ENCODE data around the gene DNAH14.
"Not testable (repeated sequence)": the region's sequence is repeated elsewhere in the genome, so short reads cannot be mapped to it uniquely, and the experiment has no call there.

The DNAH14 gene

GRCh38 chr1:224922404-224923164 lies 6.9 kb upstream of the DNAH14 start:
- DNase-seq: peak; percentile 34

- DNase-seq: no peak
These were observed 5.7 kb upstream of the DNAH14 start for GRCh38 chr1:224923726-224924125.

GRCh38 chr1:224927631-224928030 lies 1.8 kb upstream of the DNAH14 start:
- DNase-seq: not testable (repeated sequence)

GRCh38 chr1:224928906-224929305 lies 569 bp upstream of the DNAH14 start:
- no peak for DNase-seq

- no peak for DNase-seq
These were observed 2.1 kb downstream of the DNAH14 start for GRCh38 chr1:224931605-224932004.

- no peak for DNase-seq
These were observed 3.3 kb downstream of the DNAH14 start for GRCh38 chr1:224932607-224933249.

GRCh38 chr1:224933584-224933983 lies 4.1 kb downstream of the DNAH14 start:
- DNase-seq: no peak

- no peak for DNase-seq
These were observed 9.2 kb downstream of the DNAH14 start for GRCh38 chr1:224938652-224939051.

GRCh38 chr1:224939844-224940425 lies 10.5 kb downstream of the DNAH14 start:
- no peak for DNase-seq

GRCh38 chr1:224940735-224941134 lies 11.3 kb downstream of the DNAH14 start:
- not testable (repeated sequence) for DNase-seq

- not testable (repeated sequence) for DNase-seq
These were observed 16.3 kb downstream of the DNAH14 start for GRCh38 chr1:224945651-224946348.

GRCh38 chr1:224946349-224946691 lies 16.8 kb downstream of the DNAH14 start:
- not testable (repeated sequence) for DNase-seq

- no peak for DNase-seq
These were observed 28.2 kb downstream of the DNAH14 start for GRCh38 chr1:224957696-224958095.

- no peak for DNase-seq
These were observed 29.0 kb downstream of the DNAH14 start for GRCh38 chr1:224958490-224958889.

- DNase-seq: no peak
These were observed 29.6 kb downstream of the DNAH14 start for GRCh38 chr1:224959115-224959514.

- no peak for DNase-seq
These were observed 30.2 kb downstream of the DNAH14 start for GRCh38 chr1:224959656-224960055.

GRCh38 chr1:224980181-224980580 lies 50.7 kb downstream of the DNAH14 start:
- DNase-seq: no peak

- not testable (repeated sequence) for DNase-seq
These were observed 52.5 kb downstream of the DNAH14 start for GRCh38 chr1:224981922-224982354.

GRCh38 chr1:224988042-224988441 lies 58.6 kb downstream of the DNAH14 start:
- DNase-seq: no peak

GRCh38 chr1:224989615-224990014 lies 60.1 kb downstream of the DNAH14 start:
- DNase-seq: no peak

GRCh38 chr1:224991550-224991949 lies 62.1 kb downstream of the DNAH14 start:
- DNase-seq: not testable (repeated sequence)

- no peak for DNase-seq
These were observed 66.1 kb downstream of the DNAH14 start for GRCh38 chr1:224995602-224996001.

- DNase-seq: no peak
These were observed 66.8 kb downstream of the DNAH14 start for GRCh38 chr1:224996266-224996665.

- no peak for DNase-seq
These were observed 68.7 kb downstream of the DNAH14 start for GRCh38 chr1:224998185-224998584.
